Neural progenitor cell (in vitro differentiated cells): ENCODE results near the gene FAM209A.

Source experiments
- EZH2 ChIP-seq: fragments of 200-600 bp; sonication (generic); IDR thresholded peaks from 2 replicates; pipeline ENCODE4 v1.6.1; 2017; ENCODE audit warnings: antibody characterized with exemption, mild to moderate bottlenecking, moderate library complexity
- TF ChIP-seq, protein P1 (sequence below): fragments of 200-600 bp; sonication (generic); IDR thresholded peaks from 2 replicates; pipeline ENCODE4 v1.5.1; 2017; ENCODE audit warnings: antibody characterized with exemption, mild to moderate bottlenecking

DNA sequence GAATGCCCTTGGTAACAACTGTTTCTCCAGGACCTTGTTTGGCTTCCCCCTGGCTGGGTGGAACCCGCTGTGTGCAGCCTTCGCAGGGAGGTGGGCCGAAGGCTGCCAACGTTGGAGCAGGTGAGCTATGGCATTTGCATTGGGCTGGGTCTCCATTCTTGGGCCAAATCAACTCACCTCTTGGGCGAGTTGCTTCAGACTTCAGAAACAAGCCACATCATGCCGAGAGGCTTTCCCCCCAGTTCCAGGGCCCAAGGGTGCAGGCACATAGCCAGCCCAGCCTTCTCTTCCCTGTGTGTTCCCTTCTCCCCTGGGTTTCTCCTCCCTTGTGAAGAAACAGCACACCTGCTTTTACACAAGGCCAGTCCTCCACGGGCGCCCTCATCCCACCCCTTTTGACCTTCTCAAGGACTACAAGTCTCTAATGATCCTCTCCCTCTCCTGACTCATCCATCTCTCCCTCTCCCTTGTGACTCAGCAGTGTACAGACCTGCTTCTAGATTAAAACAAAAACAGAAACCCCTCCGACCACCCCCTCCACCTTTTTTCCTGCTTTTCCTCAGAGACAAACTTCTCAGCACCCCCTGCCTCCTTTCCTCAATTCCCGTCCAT lies 50.1 kb downstream of the FAM209A start:
- TF ChIP-seq, protein P1, sequence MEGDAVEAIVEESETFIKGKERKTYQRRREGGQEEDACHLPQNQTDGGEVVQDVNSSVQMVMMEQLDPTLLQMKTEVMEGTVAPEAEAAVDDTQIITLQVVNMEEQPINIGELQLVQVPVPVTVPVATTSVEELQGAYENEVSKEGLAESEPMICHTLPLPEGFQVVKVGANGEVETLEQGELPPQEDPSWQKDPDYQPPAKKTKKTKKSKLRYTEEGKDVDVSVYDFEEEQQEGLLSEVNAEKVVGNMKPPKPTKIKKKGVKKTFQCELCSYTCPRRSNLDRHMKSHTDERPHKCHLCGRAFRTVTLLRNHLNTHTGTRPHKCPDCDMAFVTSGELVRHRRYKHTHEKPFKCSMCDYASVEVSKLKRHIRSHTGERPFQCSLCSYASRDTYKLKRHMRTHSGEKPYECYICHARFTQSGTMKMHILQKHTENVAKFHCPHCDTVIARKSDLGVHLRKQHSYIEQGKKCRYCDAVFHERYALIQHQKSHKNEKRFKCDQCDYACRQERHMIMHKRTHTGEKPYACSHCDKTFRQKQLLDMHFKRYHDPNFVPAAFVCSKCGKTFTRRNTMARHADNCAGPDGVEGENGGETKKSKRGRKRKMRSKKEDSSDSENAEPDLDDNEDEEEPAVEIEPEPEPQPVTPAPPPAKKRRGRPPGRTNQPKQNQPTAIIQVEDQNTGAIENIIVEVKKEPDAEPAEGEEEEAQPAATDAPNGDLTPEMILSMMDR = no peak
- TF ChIP-seq EZH2 = no peak
